H1 (cell line): ENCODE results near the gene NLK. TPM values are rescaled to one million over a fixed set of nuclear protein-coding genes. Genes with fewer than 3 reads are reported as not detected.

Experiments used
- CTCF ChIA-PET: fragments of 300-600 bp; sonication (Branson Sonifier 250); formaldehyde crosslinking; loops from one replicate; lab custom pipeline; 2021; ENCODE audit not compliant: partially characterized antibody; lab: Charles Lee
- POLR2A ChIA-PET: fragments of 300-600 bp; sonication (Branson Sonifier 250); formaldehyde crosslinking; loops from one replicate; lab custom pipeline; 2021; ENCODE audit warnings: inconsistent platforms; ENCODE audit not compliant: partially characterized antibody; lab: Charles Lee
- DNase-seq, 2 experiments: peaks; one replicate each; pipeline versions ENCODE4 v3.0.0 to v3.0.0-alpha.2; 2010 to 2022; ENCODE audit warnings: low spot score in 2 of 2, low read depth in 1 of 2, mixed read lengths in 1 of 2
- FAIRE-seq: peaks from 2 replicates; lab custom pipeline; 2011; peaks lifted over from hg19 to GRCh38; lab: Jason Lieb, UNC
- H2AFZ ChIP-seq: 2 replicates; pipeline ENCODE4 v1.8.1; 2012; ENCODE audit warnings: low read length, inconsistent platforms
- H2AK5ac ChIP-seq: 2 replicates; pipeline ENCODE4 v1.6.1; 2013; ENCODE audit warnings: low read depth, low read length
- H2BK120ac ChIP-seq: replicated peaks from 2 replicates; pipeline ENCODE3; 2013; ENCODE audit warnings: low read depth, low read length, inconsistent platforms
- H2BK12ac ChIP-seq: 2 replicates; pipeline ENCODE4 v1.6.1; 2013; ENCODE audit warnings: low read depth, low read length
- H2BK15ac ChIP-seq: 2 replicates; pipeline ENCODE4 v1.6.1; 2013; ENCODE audit warnings: low read length
- H2BK20ac ChIP-seq: 2 replicates; pipeline ENCODE4 v1.6.1; 2013; ENCODE audit warnings: low read length
- H2BK5ac ChIP-seq: 2 replicates; pipeline ENCODE4 v1.6.1; 2013; ENCODE audit warnings: low read depth, low read length
- H3K14ac ChIP-seq: 2 replicates; pipeline ENCODE4 v1.6.1; 2013; ENCODE audit warnings: inconsistent platforms; ENCODE audit not compliant: insufficient read length
- H3K18ac ChIP-seq: 2 replicates; pipeline ENCODE4 v1.6.1; 2013; ENCODE audit warnings: low read length; ENCODE audit errors: extremely low read depth
- H3K23ac ChIP-seq: 2 replicates; pipeline ENCODE4 v1.6.1; 2013; ENCODE audit warnings: inconsistent platforms; ENCODE audit not compliant: insufficient read length
- H3K23me2 ChIP-seq: 2 replicates; pipeline ENCODE4 v1.6.1; 2013; ENCODE audit warnings: low read depth, low read length
- H3K27ac ChIP-seq: 2 replicates; pipeline ENCODE4 v1.6.1; 2011; ENCODE audit warnings: low read depth, low read length, inconsistent platforms
- H3K27me3 ChIP-seq, 4 experiments: replicated peaks in 1 of 4; 1 replicate in 1 of 4; 2 replicates in 3 of 4; pipeline versions ENCODE4 v1.6.1 to v1.8.1; 2011 to 2013; ENCODE audit warnings: low read length in 3 of 4, mild to moderate bottlenecking in 3 of 4, inconsistent platforms in 2 of 4, mixed read lengths in 2 of 4, moderate library complexity in 1 of 4; ENCODE audit not compliant: control insufficient read depth in 3 of 4, insufficient read depth in 3 of 4; ENCODE audit errors: extremely low read depth in 1 of 4
- H3K36me3 ChIP-seq, 4 experiments: 2 replicates each; pipeline versions ENCODE4 v1.6.1 to v1.8.1; 2011 to 2013; ENCODE audit warnings: mild to moderate bottlenecking in 4 of 4, low read length in 3 of 4, moderate library complexity in 2 of 4, control low read depth in 1 of 4, inconsistent platforms in 1 of 4; ENCODE audit not compliant: insufficient read depth in 4 of 4, control insufficient read depth in 2 of 4
- H3K4ac ChIP-seq: replicated peaks from 2 replicates; pipeline ENCODE3; 2013; ENCODE audit warnings: low read length, low read depth, mixed read lengths, inconsistent platforms; ENCODE audit not compliant: insufficient read length
- H3K4me1 ChIP-seq, 4 experiments: replicated peaks in 1 of 4; 1 replicate in 1 of 4; 2 replicates in 3 of 4; pipeline versions ENCODE4 v1.6.1 to v1.8.1; 2011 to 2013; ENCODE audit warnings: low read length in 3 of 4, inconsistent platforms in 2 of 4, mixed read lengths in 1 of 4; ENCODE audit not compliant: insufficient read depth in 4 of 4, control insufficient read depth in 3 of 4
- H3K4me2 ChIP-seq, 2 experiments: 2 replicates each; pipeline versions ENCODE4 v1.6.1 to v1.8.1; 2011 to 2013; ENCODE audit warnings: low read depth in 2 of 2, low read length in 2 of 2, control low read depth in 1 of 2, inconsistent platforms in 1 of 2, mild to moderate bottlenecking in 1 of 2; ENCODE audit not compliant: insufficient read depth in 1 of 2
- H3K4me3 ChIP-seq, 4 experiments: fragments of 200-600, 300-600 bp in 1 of 4; sonication (generic), shearing (Covaris generic), sonication (Bioruptor Twin) in 1 of 4; 2 replicates each; pipeline versions ENCODE4 v1.5.1 to v1.8.1; 2011 to 2016; ENCODE audit warnings: low read length in 4 of 4, low read depth in 3 of 4, control low read depth in 2 of 4, inconsistent platforms in 2 of 4, mild to moderate bottlenecking in 2 of 4, mixed read lengths in 1 of 4, moderate library complexity in 1 of 4; ENCODE audit not compliant: insufficient read depth in 2 of 4; ENCODE audit errors: extremely low read depth in 1 of 4
- H3K56ac ChIP-seq: replicated peaks from 2 replicates; pipeline ENCODE3; 2013; ENCODE audit warnings: low read depth, mild to moderate bottlenecking, mixed read lengths, low read length, inconsistent platforms; ENCODE audit not compliant: insufficient read length
- H3K79me1 ChIP-seq: 2 replicates; pipeline ENCODE4 v1.6.1; 2013; ENCODE audit warnings: low read depth, low read length, control low read depth
- H3K79me2 ChIP-seq, 2 experiments: 2 replicates each; pipeline versions ENCODE4 v1.6.1 to v1.8.1; 2012 to 2013; ENCODE audit warnings: low read length in 2 of 2, mild to moderate bottlenecking in 2 of 2, inconsistent platforms in 1 of 2; ENCODE audit not compliant: insufficient read depth in 2 of 2, control insufficient read depth in 1 of 2
- H3K9ac ChIP-seq, 4 experiments: replicated peaks in 1 of 4; 1 replicate in 1 of 4; 2 replicates in 3 of 4; pipeline versions ENCODE4 v1.6.1 to v1.8.1; 2011 to 2013; ENCODE audit warnings: low read depth in 3 of 4, low read length in 3 of 4, control low read depth in 2 of 4, mild to moderate bottlenecking in 2 of 4, moderate library complexity in 2 of 4, inconsistent platforms in 1 of 4; ENCODE audit errors: extremely low read depth in 1 of 4
- H3K9me3 ChIP-seq, 2 experiments: 2 replicates each; pipeline versions ENCODE4 v1.6.1 to v1.8.1; 2012 to 2013; ENCODE audit warnings: mild to moderate bottlenecking in 2 of 2, moderate library complexity in 2 of 2, control low read depth in 1 of 2, inconsistent platforms in 1 of 2, low read depth in 1 of 2, low read length in 1 of 2, mixed read lengths in 1 of 2; ENCODE audit not compliant: insufficient read depth in 2 of 2
- H4K20me1 ChIP-seq, 2 experiments: replicated peaks in 1 of 2; 2 replicates each; pipeline versions ENCODE3 to v1.8.1; 2011 to 2013; ENCODE audit warnings: inconsistent platforms in 2 of 2, low read length in 2 of 2, mild to moderate bottlenecking in 1 of 2; ENCODE audit not compliant: insufficient read depth in 2 of 2, control insufficient read depth in 1 of 2
- H4K5ac ChIP-seq: 2 replicates; pipeline ENCODE4 v1.6.1; 2013; ENCODE audit warnings: low read length, low read depth, mixed read lengths, inconsistent platforms; ENCODE audit not compliant: insufficient read length
- H4K8ac ChIP-seq: 2 replicates; pipeline ENCODE4 v1.8.0; 2013; ENCODE audit warnings: mild to moderate bottlenecking, moderate library complexity, low read length, inconsistent platforms; ENCODE audit not compliant: insufficient read depth; ENCODE audit errors: extremely low read depth
- H4K91ac ChIP-seq: replicated peaks from 2 replicates; pipeline ENCODE3; 2013; ENCODE audit warnings: low read length, mixed read lengths, inconsistent platforms; ENCODE audit not compliant: insufficient read length
- CHD1 ChIP-seq: IDR thresholded peaks from 2 replicates; pipeline ENCODE4 v1.6.1; 2012; ENCODE audit warnings: low read depth, low read length, improper control_type of control experiment
- EP300 ChIP-seq, 2 experiments: IDR thresholded peaks; 1 replicate in 1 of 2; 2 replicates in 1 of 2; pipeline ENCODE4 v1.6.1; 2011 to 2012; ENCODE audit warnings: low read depth in 2 of 2, low read length in 2 of 2, mild to moderate bottlenecking in 2 of 2, borderline replicate concordance in 1 of 2, inconsistent platforms in 1 of 2, moderate library complexity in 1 of 2
- HDAC2 ChIP-seq, 2 experiments: fragments of 300-600 bp in 1 of 2; sonication (generic) in 1 of 2; IDR thresholded peaks; 2 replicates each; pipeline ENCODE4 v1.6.1; 2011 to 2012; ENCODE audit warnings: low read depth in 2 of 2, low read length in 2 of 2, mild to moderate bottlenecking in 2 of 2, moderate library complexity in 2 of 2, borderline replicate concordance in 1 of 2, inconsistent platforms in 1 of 2
- JUND ChIP-seq: IDR thresholded peaks from 2 replicates; pipeline ENCODE4 v1.6.1; 2011; ENCODE audit warnings: mild to moderate bottlenecking, improper control_type of control experiment, low read length
- RFX5 ChIP-seq: IDR thresholded peaks from 2 replicates; pipeline ENCODE4 v1.6.1; 2011; ENCODE audit warnings: low read depth, low read length, improper control_type of control experiment, borderline replicate concordance
- TEAD4 ChIP-seq: IDR thresholded peaks from 2 replicates; pipeline ENCODE4 v1.6.1; 2012; ENCODE audit warnings: low read depth, low read length, inconsistent platforms, mixed read lengths
- ZNF274 ChIP-seq: IDR thresholded peaks from 2 replicates; pipeline ENCODE4 v1.7.0; 2012; ENCODE audit warnings: low read length, borderline replicate concordance; ENCODE audit errors: extremely low read depth
- WGBS, 2 experiments: shearing (Covaris generic) in 1 of 2; methylation state at CpG; one replicate each; pipeline versions ENCODE4 v1.1.6 to v1.1.7; 2013 to 2015; ENCODE audit warnings: low lambda C conversion rate in 2 of 2, mixed read lengths in 2 of 2, inconsistent platforms in 1 of 2, low coverage in 1 of 2, missing lambda C conversion rate in 1 of 2; ENCODE audit not compliant: insufficient replicate concordance in 2 of 2, insufficient coverage in 1 of 2, insufficient read length in 1 of 2; ENCODE audit errors: extremely low coverage in 1 of 2, missing lambda C conversion rate in 1 of 2; 5-methylcytosine and 5-hydroxymethylcytosine counted together
- polyA plus RNA-seq, 7 experiments: library from polyadenylated mRNA; depleted of rRNA in 3 of 7; stranded (reverse) in 5 of 7; unstranded in 2 of 7; fragments of >200 nt in 5 of 7; fragments of 200-250 nt in 2 of 7; gene quantifications; 1 replicate in 5 of 7; 2 replicates in 1 of 7; 4 replicates in 1 of 7; pipeline versions ENCODE4 v1.2.1 to v1.2.3, GENCODE V29; 2011 to 2013; ENCODE audit warnings: missing spikeins in 2 of 7, mixed read lengths in 2 of 7
- total RNA-seq: library from RNA; stranded (reverse); fragmentation: NEBNext Ultra II Directional; extraction: Animal tissue kit (Norgen Biotek cat#: 25700); gene quantifications from 2 replicates; pipeline ENCODE4 v1.2.1, GENCODE V29; 2021

NLK gene
- total and polyA plus RNA-seq, 2 of the 8 experiments (the other 6 are each of a cell fraction or from before 2014, with no cell fraction given): 30.8 to 49.9 TPM

DNA sequence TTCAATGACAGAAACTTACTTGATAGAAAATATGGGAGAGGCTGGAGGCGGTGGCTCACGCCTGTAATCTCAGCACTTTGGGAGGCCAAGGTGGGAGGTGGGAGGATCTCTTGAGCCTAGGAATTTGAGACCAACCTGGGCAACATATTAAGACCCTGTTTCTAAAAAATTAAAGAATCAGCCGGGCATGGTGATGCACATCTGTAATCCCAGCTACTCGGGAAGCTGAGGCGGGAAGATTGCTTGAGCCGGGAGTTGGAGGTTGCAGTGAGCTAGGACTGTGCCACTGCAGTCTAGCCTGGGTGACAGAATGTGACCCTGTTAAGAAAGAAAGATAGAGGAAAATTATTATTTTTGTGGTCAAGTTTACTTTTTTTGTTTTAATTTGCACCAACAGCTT, 2.1 kb upstream of the NLK start:
- Histone ChIP-seq H2BK5ac (no peak overlapping the region), H3K18ac (no peak overlapping the region), H2BK15ac (no peak overlapping the region), H3K4me1 (peaks cover 0 to 13% (median 7%) of the 10 kb centered on the region in 4 experiments; a peak in 5 of 7 replicates), H3K56ac (no peak overlapping the region), H3K27ac (no peak overlapping the region), H3K4me3 (peak overlapping the region in 2 of 4 experiments; percentile 47 to 85; a peak in 3 of 8 replicates), H3K4ac (no peak overlapping the region), H2AFZ (peak overlapping the region; percentile 81; the same call in 1 of the 2 replicates), H2BK20ac (no peak overlapping the region), H3K27me3 (no peaks in the 10 kb centered on the region), H4K91ac (no peak overlapping the region), H3K14ac (no peak overlapping the region), H3K79me1 (peaks cover 2% of the 10 kb centered on the region; the same call in 1 of the 2 replicates), H4K20me1 (peaks cover 2 to 5% of the 10 kb centered on the region in 2 experiments), H3K9me3 (no peaks in the 10 kb centered on the region), H3K36me3 (peaks cover 0 to 15% (median 0%) of the 10 kb centered on the region in 4 experiments; a peak in 1 of 8 replicates), H4K5ac (no peak overlapping the region), H4K8ac (no peak overlapping the region), H2BK12ac (no peak overlapping the region), H3K79me2 (peaks cover 17 to 34% of the 10 kb centered on the region in 2 experiments), H3K23ac (no peak overlapping the region), H3K23me2 (peaks cover 7% of the 10 kb centered on the region; the same call in 1 of the 2 replicates), H3K4me2 (peak overlapping the region; percentile 53 to 60), H3K9ac (no peak overlapping the region), H2BK120ac (no peak overlapping the region), H2AK5ac (no peak overlapping the region)
- DNase-seq (no peak), FAIRE-seq (no peak)
- TF ChIP-seq TEAD4 (no peak), JUND (no peak), RFX5 (no peak), ZNF274 (no peak), HDAC2 (IDR thresholded peaks at IDR 0.05; ENCODE audit: borderline replicate concordance in 1 of 2, low read depth in 2 of 2, low read length in 2 of 2) (no peak), CHD1 (no peak), EP300 (IDR thresholded peaks at IDR 0.05; ENCODE audit: borderline replicate concordance in 1 of 2, low read depth in 2 of 2, low read length in 2 of 2) (no peak)
- ChIA-PET CTCF (interaction anchor here (0.8 kb wide), 1 partner anchor 201 kb away, joined by 3 read pairs; no protein-coding TSS in a partner anchor), POLR2A (interaction anchor here (0.6 kb wide), 1 partner anchor 21 kb away, joined by 4 read pairs; no protein-coding TSS in a partner anchor)
- WGBS, 2 experiments: 85% methylated on average over 6 of the region's 6 CpGs; no CpG with 5 or more reads in 1 of the 2 experiments
